ENCODE measurements around the gene LIPK.

- TF ChIP-seq CTCF (IDR thresholded peaks at IDR 0.05; ENCODE audit: low read depth, low read length, missing input control) = no peak
- no peak for TF ChIP-seq MAX (IDR thresholded peaks at IDR 0.05)
- TF ChIP-seq SP1 (IDR thresholded peaks at IDR 0.05) = no peak
These were observed 80.2 kb downstream of the LIPK start for GRCh38 chr10:88786032-88786770.
